Measurements from ENCODE around the gene TRPM8.

Gene TRPM8

DNA sequence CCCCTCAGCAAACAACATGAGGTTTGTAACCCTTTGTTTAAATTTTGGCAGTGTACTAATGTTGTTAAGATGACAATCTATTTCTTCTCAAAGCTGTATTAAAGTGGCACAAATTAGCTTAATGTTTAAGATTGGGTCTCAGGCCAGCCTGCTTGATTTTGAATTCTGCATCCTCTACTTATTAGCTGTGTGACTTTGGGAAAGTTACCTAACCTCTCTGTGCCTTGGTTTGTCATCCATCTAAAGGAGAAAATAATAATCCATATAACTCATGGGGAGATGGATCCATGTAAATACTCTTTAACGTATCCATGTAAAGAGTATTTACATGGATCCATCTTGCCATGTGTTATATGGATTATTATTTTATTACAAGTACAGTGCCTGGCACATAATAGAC is 2.1 kb downstream of the TRPM8 start:
- no peak for DNase-seq
- in situ Hi-C loops (cut with HindIII; ENCODE audit: low pct_ligation_motif_present, low sequenced_read_pairs): no loop called here
- H3K4me3 ChIP-seq (ENCODE audit: low read depth, low read length): no peak overlapping the region
- H3K36me3 ChIP-seq (replicated peaks): no peaks in the 10 kb centered on the region
- TF ChIP-seq, protein P1, sequence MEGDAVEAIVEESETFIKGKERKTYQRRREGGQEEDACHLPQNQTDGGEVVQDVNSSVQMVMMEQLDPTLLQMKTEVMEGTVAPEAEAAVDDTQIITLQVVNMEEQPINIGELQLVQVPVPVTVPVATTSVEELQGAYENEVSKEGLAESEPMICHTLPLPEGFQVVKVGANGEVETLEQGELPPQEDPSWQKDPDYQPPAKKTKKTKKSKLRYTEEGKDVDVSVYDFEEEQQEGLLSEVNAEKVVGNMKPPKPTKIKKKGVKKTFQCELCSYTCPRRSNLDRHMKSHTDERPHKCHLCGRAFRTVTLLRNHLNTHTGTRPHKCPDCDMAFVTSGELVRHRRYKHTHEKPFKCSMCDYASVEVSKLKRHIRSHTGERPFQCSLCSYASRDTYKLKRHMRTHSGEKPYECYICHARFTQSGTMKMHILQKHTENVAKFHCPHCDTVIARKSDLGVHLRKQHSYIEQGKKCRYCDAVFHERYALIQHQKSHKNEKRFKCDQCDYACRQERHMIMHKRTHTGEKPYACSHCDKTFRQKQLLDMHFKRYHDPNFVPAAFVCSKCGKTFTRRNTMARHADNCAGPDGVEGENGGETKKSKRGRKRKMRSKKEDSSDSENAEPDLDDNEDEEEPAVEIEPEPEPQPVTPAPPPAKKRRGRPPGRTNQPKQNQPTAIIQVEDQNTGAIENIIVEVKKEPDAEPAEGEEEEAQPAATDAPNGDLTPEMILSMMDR (IDR thresholded peaks at IDR 0.05; ENCODE audit: low read depth, low read length, missing control alignments): no peak
- no peak overlapping the region for H3K27ac ChIP-seq
- peaks cover 4% of the 10 kb centered on the region for H3K27me3 ChIP-seq (replicated peaks)

DNA sequence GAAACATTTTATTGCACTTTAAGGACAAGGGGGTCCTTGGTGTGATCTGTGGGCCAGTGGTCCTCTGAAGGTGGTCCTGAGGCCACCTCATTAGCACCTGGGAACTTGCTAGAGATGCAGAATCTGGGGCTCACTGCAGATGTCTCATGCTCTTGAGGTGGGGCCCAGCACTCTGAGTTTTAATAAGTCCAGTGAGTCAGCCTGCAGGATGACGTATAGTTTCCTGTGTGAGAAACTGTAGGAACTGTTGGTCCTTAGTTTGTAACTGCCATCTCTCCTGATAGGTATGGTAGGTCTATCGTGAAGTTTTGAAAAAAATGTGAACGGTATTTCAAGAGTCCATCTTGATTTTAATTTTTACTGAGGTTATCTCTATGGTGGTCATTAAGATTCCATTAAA is 2.8 kb downstream of the TRPM8 start:
- in situ Hi-C loops (cut with HindIII; ENCODE audit: low pct_ligation_motif_present, low sequenced_read_pairs): no loop called here
- DNase-seq: peak; percentile 54
- Histone ChIP-seq H3K36me3 (replicated peaks) (no peaks in the 10 kb centered on the region), H3K4me3 (ENCODE audit: low read depth, low read length) (no peak overlapping the region), H3K27ac (no peak overlapping the region), H3K27me3 (replicated peaks) (peaks cover 4% of the 10 kb centered on the region)
- TF ChIP-seq, protein P1 (IDR thresholded peaks at IDR 0.05; ENCODE audit: low read depth, low read length, missing control alignments): no peak

DNA sequence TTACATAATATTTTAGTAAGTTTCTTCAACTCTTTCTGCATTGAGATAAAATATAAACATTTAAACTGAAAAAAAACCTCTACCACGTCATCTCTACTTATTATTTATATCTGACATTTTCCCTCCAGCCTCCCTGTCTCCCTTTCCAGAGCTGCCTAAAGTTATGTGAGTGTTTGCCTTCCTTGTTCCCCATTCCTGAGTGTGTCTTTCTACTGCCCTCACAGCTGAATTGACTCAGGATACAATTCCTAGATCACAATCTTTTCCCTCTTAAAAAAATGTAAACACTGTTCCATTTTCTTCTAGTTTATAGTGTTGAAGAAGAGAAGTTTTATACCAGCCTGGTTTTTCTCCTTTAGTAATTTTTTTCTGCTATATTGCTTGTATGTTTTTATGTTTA is 5.3 kb downstream of the TRPM8 start:
- TF ChIP-seq, protein P1 (IDR thresholded peaks at IDR 0.05; ENCODE audit: low read depth, low read length, missing control alignments): no peak
- Histone ChIP-seq H3K4me3 (ENCODE audit: low read depth, low read length) (no peak overlapping the region), H3K27ac (no peak overlapping the region), H3K36me3 (replicated peaks) (no peaks in the 10 kb centered on the region), H3K27me3 (replicated peaks) (no peaks in the 10 kb centered on the region)
- in situ Hi-C loops (cut with HindIII; ENCODE audit: low pct_ligation_motif_present, low sequenced_read_pairs): no loop called here
- DNase-seq: no peak

DNA sequence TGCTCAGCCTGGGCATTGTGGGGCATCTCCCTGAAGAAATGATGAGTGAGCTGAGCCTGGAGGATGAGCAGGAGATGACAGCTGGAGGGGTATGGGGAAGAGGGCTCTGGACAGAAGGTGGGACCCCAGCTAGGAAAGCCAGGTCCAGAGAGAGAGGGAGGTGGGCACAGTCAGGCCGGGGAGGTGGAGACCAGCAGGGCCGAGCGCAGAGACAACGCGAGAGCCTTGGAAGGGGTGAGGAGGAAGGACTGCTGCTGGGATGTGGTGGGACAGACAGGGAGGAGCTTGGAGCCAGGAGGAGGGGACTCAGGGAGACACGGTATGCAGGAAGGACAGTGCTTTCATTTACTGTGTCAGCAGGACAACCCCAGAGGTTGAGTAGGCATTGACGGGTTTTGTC is 8.2 kb downstream of the TRPM8 start:
- Histone ChIP-seq H3K27me3 (replicated peaks) (no peaks in the 10 kb centered on the region), H3K36me3 (replicated peaks) (no peaks in the 10 kb centered on the region), H3K27ac (no peak overlapping the region), H3K4me3 (ENCODE audit: low read depth, low read length) (no peak overlapping the region)
- in situ Hi-C loops (cut with HindIII; ENCODE audit: low pct_ligation_motif_present, low sequenced_read_pairs): no loop called here
- no peak for DNase-seq
- TF ChIP-seq, protein P1 (IDR thresholded peaks at IDR 0.05; ENCODE audit: low read depth, low read length, missing control alignments): no peak

DNA sequence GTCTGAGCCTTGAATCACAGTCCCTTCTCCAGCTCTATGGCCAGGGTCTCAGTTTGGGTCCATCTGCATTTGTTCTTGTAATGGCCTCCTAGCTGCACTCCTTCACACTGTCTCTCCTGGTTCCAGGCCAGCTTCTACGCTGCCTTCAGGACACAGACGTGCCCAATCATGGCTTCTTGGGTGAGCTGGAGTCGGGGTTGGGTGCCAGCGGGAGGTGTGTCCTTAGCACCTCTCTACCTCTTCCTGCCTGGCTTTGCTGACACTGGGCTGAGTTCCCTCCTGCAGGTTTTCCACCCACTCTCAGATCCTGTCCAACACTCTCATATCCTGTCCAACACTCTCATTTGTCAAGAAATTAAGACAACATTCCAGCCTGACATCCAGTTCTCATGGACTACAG is 9.6 kb downstream of the TRPM8 start:
- TF ChIP-seq, protein P1 (IDR thresholded peaks at IDR 0.05; ENCODE audit: low read depth, low read length, missing control alignments): no peak
- Histone ChIP-seq H3K4me3 (ENCODE audit: low read depth, low read length) (no peak overlapping the region), H3K27ac (no peak overlapping the region), H3K36me3 (replicated peaks) (no peaks in the 10 kb centered on the region), H3K27me3 (replicated peaks) (peaks cover 2% of the 10 kb centered on the region)
- DNase-seq: no peak
- in situ Hi-C loops (cut with HindIII; ENCODE audit: low pct_ligation_motif_present, low sequenced_read_pairs): no loop called here

DNA sequence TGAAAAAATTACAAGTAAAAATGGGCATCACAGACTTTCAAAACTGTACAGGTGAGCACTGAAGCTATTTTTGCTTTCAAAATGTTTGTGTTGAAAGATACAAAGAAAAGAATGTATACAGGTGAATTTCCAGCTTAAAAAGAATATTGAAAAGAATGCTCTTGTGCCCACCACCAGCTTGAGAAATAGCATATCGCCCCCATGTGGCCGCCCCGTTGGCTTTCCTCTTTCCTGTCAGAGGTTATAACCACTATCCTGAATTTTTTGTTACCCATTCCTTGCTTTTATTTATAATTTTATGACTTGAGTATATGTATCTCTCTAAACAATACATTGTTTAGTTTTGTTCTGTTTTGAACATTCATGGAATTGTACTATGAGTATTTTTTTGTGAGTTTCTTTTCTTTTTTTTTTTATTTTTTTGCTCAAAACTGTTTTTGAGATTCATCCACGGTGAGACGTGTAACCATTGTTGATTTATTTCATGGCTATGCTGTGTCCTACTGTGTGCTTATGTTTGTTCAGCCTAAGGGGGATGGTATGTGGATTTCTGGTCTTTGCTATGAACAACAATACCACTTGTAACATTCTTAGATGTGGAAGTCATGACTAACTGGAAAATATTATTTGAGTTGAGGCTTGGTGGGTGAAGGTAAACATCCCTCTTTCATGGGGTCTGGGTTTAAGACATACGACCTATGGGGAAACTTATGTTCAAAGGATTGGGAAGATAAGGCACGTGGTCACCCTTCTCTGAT is 11.6 kb downstream of the TRPM8 start:
- Histone ChIP-seq H3K36me3 (replicated peaks) (no peaks in the 10 kb centered on the region), H3K4me3 (ENCODE audit: low read depth, low read length) (no peak overlapping the region), H3K27me3 (replicated peaks) (peaks cover 3% of the 10 kb centered on the region), H3K27ac (no peak overlapping the region)
- in situ Hi-C loops (cut with HindIII; ENCODE audit: low pct_ligation_motif_present, low sequenced_read_pairs): no loop called here
- DNase-seq: peak; percentile 20
- TF ChIP-seq, protein P1 (IDR thresholded peaks at IDR 0.05; ENCODE audit: low read depth, low read length, missing control alignments): peak; percentile 86
